ENCODE measurements around the gene CALM1.

Gene CALM1

GRCh38 chr14:90368946-90369721, 27.7 kb upstream of the CALM1 start:
- H3K9me2 ChIP-seq (replicated peaks; ENCODE audit: low read depth, low read length) = no peaks in the 10 kb centered on the region
- no peak overlapping the region for H3K9ac ChIP-seq (ENCODE audit: low read depth, low read length, poor library complexity, severe bottlenecking)
- TF ChIP-seq EZH2phosphoT487 (IDR thresholded peaks at IDR 0.05; ENCODE audit: borderline replicate concordance) = no peak
- peak; percentile 44 for TF ChIP-seq CTCF (conservative IDR thresholded peaks at IDR 0.05; ENCODE audit: low read length)
- no peak overlapping the region for H3K4me3 ChIP-seq (ENCODE audit: low read length, poor library complexity, severe bottlenecking)
- no peaks in the 10 kb centered on the region for H3K27me3 ChIP-seq (ENCODE audit: insufficient read depth, low read length, poor library complexity, severe bottlenecking)
- H3K4me1 ChIP-seq (ENCODE audit: insufficient read depth, low read length, poor library complexity, severe bottlenecking) = no peaks in the 10 kb centered on the region
- no peak overlapping the region for H2AFZ ChIP-seq (ENCODE audit: low read length)
- H3K9me3 ChIP-seq (ENCODE audit: insufficient read depth, low read depth, low read length) = no peaks in the 10 kb centered on the region
- H3K79me2 ChIP-seq (ENCODE audit: insufficient read depth, low read length) = no peaks in the 10 kb centered on the region
- no peaks in the 10 kb centered on the region for H3F3A ChIP-seq (ENCODE audit: low read depth)
- H3K4me2 ChIP-seq (ENCODE audit: low read depth, low read length, poor library complexity, severe bottlenecking) = no peak overlapping the region
- no peaks in the 10 kb centered on the region for H3K36me3 ChIP-seq (ENCODE audit: insufficient read depth, low read length)
- H4K20me1 ChIP-seq (ENCODE audit: insufficient read depth, low read length, poor library complexity, severe bottlenecking) = no peaks in the 10 kb centered on the region

- H3K36me3 ChIP-seq (ENCODE audit: insufficient read depth, low read length) = no peaks in the 10 kb centered on the region
- H3K9ac ChIP-seq (ENCODE audit: low read depth, low read length, poor library complexity, severe bottlenecking) = no peak overlapping the region
- TF ChIP-seq CTCF (conservative IDR thresholded peaks at IDR 0.05; ENCODE audit: low read length) = no peak
- no peak for TF ChIP-seq EZH2phosphoT487 (IDR thresholded peaks at IDR 0.05; ENCODE audit: borderline replicate concordance)
- no peaks in the 10 kb centered on the region for H3K27me3 ChIP-seq (ENCODE audit: insufficient read depth, low read length, poor library complexity, severe bottlenecking)
- H3K4me2 ChIP-seq (ENCODE audit: low read depth, low read length, poor library complexity, severe bottlenecking) = no peak overlapping the region
- H3K4me3 ChIP-seq (ENCODE audit: low read length, poor library complexity, severe bottlenecking) = no peak overlapping the region
- no peaks in the 10 kb centered on the region for H3K9me3 ChIP-seq (ENCODE audit: insufficient read depth, low read depth, low read length)
- no peak overlapping the region for H2AFZ ChIP-seq (ENCODE audit: low read length)
- no peaks in the 10 kb centered on the region for H4K20me1 ChIP-seq (ENCODE audit: insufficient read depth, low read length, poor library complexity, severe bottlenecking)
- no peaks in the 10 kb centered on the region for H3K79me2 ChIP-seq (ENCODE audit: insufficient read depth, low read length)
- H3F3A ChIP-seq (ENCODE audit: low read depth) = no peaks in the 10 kb centered on the region
- no peaks in the 10 kb centered on the region for H3K4me1 ChIP-seq (ENCODE audit: insufficient read depth, low read length, poor library complexity, severe bottlenecking)
- H3K9me2 ChIP-seq (replicated peaks; ENCODE audit: low read depth, low read length) = no peaks in the 10 kb centered on the region
Measured at GRCh38 chr14:90373887-90374286, 22.9 kb upstream of the CALM1 start.

GRCh38 chr14:90374813-90375212, 22.0 kb upstream of the CALM1 start:
- Histone ChIP-seq H3K9ac (ENCODE audit: low read depth, low read length, poor library complexity, severe bottlenecking) (no peak overlapping the region), H3K36me3 (ENCODE audit: insufficient read depth, low read length) (no peaks in the 10 kb centered on the region), H3K79me2 (ENCODE audit: insufficient read depth, low read length) (no peaks in the 10 kb centered on the region), H3K4me2 (ENCODE audit: low read depth, low read length, poor library complexity, severe bottlenecking) (no peak overlapping the region), H3K4me1 (ENCODE audit: insufficient read depth, low read length, poor library complexity, severe bottlenecking) (no peaks in the 10 kb centered on the region), H2AFZ (ENCODE audit: low read length) (no peak overlapping the region), H3K27me3 (ENCODE audit: insufficient read depth, low read length, poor library complexity, severe bottlenecking) (no peaks in the 10 kb centered on the region), H4K20me1 (ENCODE audit: insufficient read depth, low read length, poor library complexity, severe bottlenecking) (no peaks in the 10 kb centered on the region), H3K4me3 (ENCODE audit: low read length, poor library complexity, severe bottlenecking) (no peak overlapping the region), H3K9me3 (ENCODE audit: insufficient read depth, low read depth, low read length) (no peaks in the 10 kb centered on the region), H3F3A (ENCODE audit: low read depth) (no peaks in the 10 kb centered on the region), H3K9me2 (replicated peaks; ENCODE audit: low read depth, low read length) (no peaks in the 10 kb centered on the region)
- TF ChIP-seq CTCF (conservative IDR thresholded peaks at IDR 0.05; ENCODE audit: low read length) = no peak
- TF ChIP-seq EZH2phosphoT487 (IDR thresholded peaks at IDR 0.05; ENCODE audit: borderline replicate concordance) = no peak
